Upper lobe of left lung (tissue), 4 donors: ENCODE data around the gene ARHGAP21.

Source experiments
- CTCF ChIP-seq, 6 experiments: fragments of 450-650 bp in 4 of 6; fragments of 200-600 bp in 2 of 6; sonication (generic) in 2 of 6; IDR thresholded peaks; one replicate each; pipeline ENCODE4 v1.5.1; 2016 to 2019; ENCODE audit warnings: antibody characterized with exemption in 6 of 6
- EP300 ChIP-seq, 4 donors: sonication (generic); formaldehyde crosslinking; IDR thresholded peaks; one replicate each; pipeline ENCODE4 v1.5.1; 2017; ENCODE audit warnings: antibody characterized with exemption in 4 of 4, control low read depth in 2 of 4

GRCh38 chr10:24683554-24683953 lies 40.1 kb downstream of the ARHGAP21 start:
- no peak for TF ChIP-seq CTCF (IDR thresholded peaks at IDR 0.05)
- no peak for TF ChIP-seq EP300 (IDR thresholded peaks at IDR 0.05)
